Sigmoid colon (tissue), 3 donors: ENCODE data around the gene KCNB1.

Experiments used
- POLR2A ChIP-seq, 2 donors: fragments of 450-650 bp; IDR thresholded peaks; one replicate each; pipeline ENCODE4 v1.6.1; 2016; ENCODE audit warnings: antibody characterized with exemption in 2 of 2, mild to moderate bottlenecking in 2 of 2, moderate library complexity in 2 of 2
- TF ChIP-seq, protein P1 (sequence below), 4 experiments: fragments of 450-650 bp in 3 of 4; fragments of 200-600 bp in 1 of 4; IDR thresholded peaks; one replicate each; pipeline ENCODE4 v1.5.1; 2016 to 2019; ENCODE audit warnings: antibody characterized with exemption in 4 of 4, mild to moderate bottlenecking in 3 of 4, moderate library complexity in 2 of 4

DNA sequence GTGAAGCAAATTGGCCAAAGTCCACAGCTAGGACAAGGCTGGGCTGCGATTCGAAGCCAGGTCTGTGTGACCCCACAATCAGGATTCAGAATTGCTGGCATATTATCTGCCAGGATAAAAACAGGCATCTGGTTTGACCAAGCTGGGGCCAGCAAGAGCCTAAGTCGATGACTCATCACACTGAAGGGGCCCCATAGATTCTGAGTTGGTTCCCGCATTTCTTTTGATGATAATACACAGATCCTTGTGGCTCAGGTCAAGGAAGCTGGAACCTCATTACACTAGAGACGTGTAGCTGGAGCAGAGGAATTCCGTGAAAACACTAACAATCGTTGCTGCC lies 6.5 kb downstream of the KCNB1 start:
- TF ChIP-seq, protein P1, sequence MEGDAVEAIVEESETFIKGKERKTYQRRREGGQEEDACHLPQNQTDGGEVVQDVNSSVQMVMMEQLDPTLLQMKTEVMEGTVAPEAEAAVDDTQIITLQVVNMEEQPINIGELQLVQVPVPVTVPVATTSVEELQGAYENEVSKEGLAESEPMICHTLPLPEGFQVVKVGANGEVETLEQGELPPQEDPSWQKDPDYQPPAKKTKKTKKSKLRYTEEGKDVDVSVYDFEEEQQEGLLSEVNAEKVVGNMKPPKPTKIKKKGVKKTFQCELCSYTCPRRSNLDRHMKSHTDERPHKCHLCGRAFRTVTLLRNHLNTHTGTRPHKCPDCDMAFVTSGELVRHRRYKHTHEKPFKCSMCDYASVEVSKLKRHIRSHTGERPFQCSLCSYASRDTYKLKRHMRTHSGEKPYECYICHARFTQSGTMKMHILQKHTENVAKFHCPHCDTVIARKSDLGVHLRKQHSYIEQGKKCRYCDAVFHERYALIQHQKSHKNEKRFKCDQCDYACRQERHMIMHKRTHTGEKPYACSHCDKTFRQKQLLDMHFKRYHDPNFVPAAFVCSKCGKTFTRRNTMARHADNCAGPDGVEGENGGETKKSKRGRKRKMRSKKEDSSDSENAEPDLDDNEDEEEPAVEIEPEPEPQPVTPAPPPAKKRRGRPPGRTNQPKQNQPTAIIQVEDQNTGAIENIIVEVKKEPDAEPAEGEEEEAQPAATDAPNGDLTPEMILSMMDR (IDR thresholded peaks at IDR 0.05): no peak
- no peak for TF ChIP-seq POLR2A (IDR thresholded peaks at IDR 0.05)
